Endothelial cell of umbilical vein (primary cell): ENCODE measurements around the gene SCYL2. TPM values are rescaled to one million over a fixed set of nuclear protein-coding genes. Genes with fewer than 3 reads are reported as not detected.

Experiments
- BruUV-seq: library from RNA; stranded (reverse); fragments of 400-500 nt; replicated peaks from 2 replicates; lab custom pipeline; 2021; lab: Mats Ljungman, UMichigan
- CTCF ChIA-PET: fragments of 300-600, 350-600 bp; sonication (Branson Sonifier 250); formaldehyde crosslinking; loops from one replicate; lab custom pipeline; 2021; ENCODE audit warnings: antibody characterized with exemption, inconsistent platforms; lab: Charles Lee
- POLR2A ChIA-PET: fragments of 300-600, 350-600 bp; sonication (Branson Sonifier 250); formaldehyde crosslinking; loops from one replicate; lab custom pipeline; 2021; ENCODE audit warnings: antibody characterized with exemption, inconsistent platforms; lab: Charles Lee
- DNase-seq: peaks from one replicate; pipeline ENCODE4 v3.0.0-alpha.2; 2011; ENCODE audit warnings: low read depth, low spot score
- FAIRE-seq: peaks from 2 replicates; lab custom pipeline; 2011; peaks lifted over from hg19 to GRCh38; lab: Jason Lieb, UNC
- H2AFZ ChIP-seq: 2 replicates; pipeline ENCODE4 v1.6.0; 2012; ENCODE audit warnings: low read depth, low read length, control low read depth, inconsistent platforms
- H3K27ac ChIP-seq: 2 replicates; pipeline ENCODE4 v1.5.1; 2011; ENCODE audit warnings: low read depth, mild to moderate bottlenecking, control low read depth, low read length, moderate library complexity; ENCODE audit not compliant: insufficient read depth
- H3K27me3 ChIP-seq, 2 experiments: 2 replicates each; pipeline versions ENCODE4 v1.6.0 to v1.6.1; 2011; ENCODE audit warnings: low read length in 2 of 2, mixed read lengths in 1 of 2; ENCODE audit not compliant: control insufficient read depth in 2 of 2, insufficient read depth in 2 of 2
- H3K36me3 ChIP-seq, 2 experiments: 2 replicates in 1 of 2; 3 replicates in 1 of 2; pipeline ENCODE4 v1.5.1; 2011; ENCODE audit warnings: low read length in 2 of 2, mild to moderate bottlenecking in 1 of 2, moderate library complexity in 1 of 2; ENCODE audit not compliant: control insufficient read depth in 2 of 2, insufficient read depth in 2 of 2; ENCODE audit errors: extremely low read depth in 1 of 2
- H3K4me1 ChIP-seq: 3 replicates; pipeline ENCODE4 v1.5.1; 2011; ENCODE audit warnings: mild to moderate bottlenecking, low read length; ENCODE audit not compliant: control insufficient read depth, insufficient read depth; ENCODE audit errors: extremely low read depth
- H3K4me2 ChIP-seq: 2 replicates; pipeline ENCODE4 v1.6.1; 2011; ENCODE audit warnings: low read length, control low read depth, mixed read lengths; ENCODE audit not compliant: insufficient read depth
- H3K4me3 ChIP-seq, 3 experiments: fragments of 200-600 bp in 1 of 3; sonication (generic), shearing (Covaris generic) in 1 of 3; replicated peaks in 1 of 3; 2 replicates each; pipeline ENCODE4 v1.5.1; 2011 to 2016; ENCODE audit warnings: control low read depth in 3 of 3, low read length in 3 of 3, mild to moderate bottlenecking in 2 of 3, inconsistent platforms in 1 of 3, low read depth in 1 of 3, moderate library complexity in 1 of 3; ENCODE audit not compliant: insufficient read depth in 1 of 3
- H3K79me2 ChIP-seq: 2 replicates; pipeline ENCODE4 v1.6.0; 2012; ENCODE audit warnings: low read length, inconsistent platforms; ENCODE audit not compliant: control insufficient read depth, insufficient read depth
- H3K9ac ChIP-seq: replicated peaks from 2 replicates; pipeline ENCODE3; 2011; ENCODE audit warnings: low read length, control low read depth; ENCODE audit not compliant: insufficient read depth; ENCODE audit errors: extremely low read depth
- H3K9me1 ChIP-seq: replicated peaks from 3 replicates; pipeline ENCODE4 v1.6.0; 2011; ENCODE audit warnings: mild to moderate bottlenecking, low read length; ENCODE audit not compliant: control insufficient read depth, insufficient read depth; ENCODE audit errors: extremely low read depth
- H3K9me3 ChIP-seq: replicated peaks from 2 replicates; pipeline ENCODE4 v1.5.1; 2012; ENCODE audit warnings: low read length, inconsistent platforms; ENCODE audit not compliant: control insufficient read depth, insufficient read depth
- H4K20me1 ChIP-seq: replicated peaks from 2 replicates; pipeline ENCODE3; 2011; ENCODE audit warnings: mild to moderate bottlenecking, low read length; ENCODE audit not compliant: control insufficient read depth, insufficient read depth; ENCODE audit errors: extremely low read depth
- FOS ChIP-seq: IDR thresholded peaks from 2 replicates; pipeline ENCODE4 v1.6.1; 2011; ENCODE audit warnings: mild to moderate bottlenecking, low read length, moderate library complexity, borderline replicate concordance; ENCODE audit not compliant: insufficient read depth
- GATA2 ChIP-seq: IDR thresholded peaks from 2 replicates; pipeline ENCODE4 v1.7.0; 2011; ENCODE audit warnings: low read depth, mild to moderate bottlenecking, moderate library complexity, mixed read lengths, low read length; ENCODE audit not compliant: insufficient read length, insufficient read depth
- MAX ChIP-seq: IDR thresholded peaks from 2 replicates; pipeline ENCODE4 v1.6.1; 2011; ENCODE audit not compliant: insufficient read depth, insufficient read length
- MYC ChIP-seq: IDR thresholded peaks from one replicate; pipeline ENCODE4 v1.6.1; 2011; ENCODE audit warnings: mild to moderate bottlenecking, low read depth, low read length
- POLR2A ChIP-seq: IDR thresholded peaks from 2 replicates; pipeline ENCODE4 v1.6.1; 2012; ENCODE audit warnings: low read depth, mild to moderate bottlenecking, control low read depth, low read length
- POLR2AphosphoS5 ChIP-seq: IDR thresholded peaks from 2 replicates; pipeline ENCODE4 v1.6.1; 2012; ENCODE audit warnings: low read depth, mild to moderate bottlenecking, control low read depth, low read length, moderate library complexity; ENCODE audit not compliant: insufficient read depth
- dilution Hi-C: fragments of 300-500 bp; cut with MboI; formaldehyde crosslinking; loops from one replicate; pipeline ENCODE4 v1.15.0; 2019; ENCODE audit warnings: low sequenced_read_pairs; ENCODE audit not compliant: extremely low pct_ligation_motif_present
- intact Hi-C: fragments of 100-400 bp; cut with micrococcal nuclease; formaldehyde crosslinking; loops from one replicate; pipeline ENCODE4 v1.10.0; 2022
- polyA plus RNA-seq, 4 experiments: library from polyadenylated mRNA; depleted of rRNA in 3 of 4; stranded (reverse) in 3 of 4; unstranded in 1 of 4; fragments of >200 nt; gene quantifications; 2 replicates each; pipeline versions ENCODE4 v1.2.1 to v1.2.3, GENCODE V29; 2011 to 2012; ENCODE audit warnings: missing spikeins in 1 of 4
- total RNA-seq: library from RNA; stranded (reverse); gene quantifications from 2 replicates; pipeline ENCODE4 v1.2.3, GENCODE V29; 2021
- TF ChIP-seq, protein P1 (sequence below), 2 donors: IDR thresholded peaks; 1 replicate in 1 of 2; 2 replicates in 1 of 2; pipeline ENCODE4 v1.5.1; 2011; ENCODE audit warnings: low read length in 2 of 2, mild to moderate bottlenecking in 2 of 2, moderate library complexity in 2 of 2, control low read depth in 1 of 2, inconsistent platforms in 1 of 2, low read depth in 1 of 2; ENCODE audit not compliant: insufficient read depth in 1 of 2; ENCODE audit errors: extremely low read depth in 1 of 2

Gene SCYL2
- total and polyA plus RNA-seq, 2 donors (not counting 3 experiments of a cell fraction or from before 2014, with no cell fraction given), result 12.5 to 41.4 TPM

- DNase-seq (no peak), FAIRE-seq (no peak)
- Histone ChIP-seq H3K27ac (no peak overlapping the region), H3K4me2 (no peak overlapping the region), H3K4me1 (no peaks in the 10 kb centered on the region), H3K9ac (no peak overlapping the region), H3K9me1 (no peaks in the 10 kb centered on the region), H3K36me3 (no peaks in the 10 kb centered on the region), H3K9me3 (no peaks in the 10 kb centered on the region), H2AFZ (no peak overlapping the region), H3K4me3 (no peak overlapping the region), H3K79me2 (no peaks in the 10 kb centered on the region), H4K20me1 (no peaks in the 10 kb centered on the region), H3K27me3 (no peaks in the 10 kb centered on the region)
- intact Hi-C loops (no loop called here), dilution Hi-C loops (no loop called here)
- POLR2A ChIA-PET, result no interaction called here
- no peak for TF ChIP-seq MYC
- no peak for TF ChIP-seq FOS
- no peak for TF ChIP-seq GATA2
- TF ChIP-seq POLR2AphosphoS5, result no peak
- TF ChIP-seq, protein P1, sequence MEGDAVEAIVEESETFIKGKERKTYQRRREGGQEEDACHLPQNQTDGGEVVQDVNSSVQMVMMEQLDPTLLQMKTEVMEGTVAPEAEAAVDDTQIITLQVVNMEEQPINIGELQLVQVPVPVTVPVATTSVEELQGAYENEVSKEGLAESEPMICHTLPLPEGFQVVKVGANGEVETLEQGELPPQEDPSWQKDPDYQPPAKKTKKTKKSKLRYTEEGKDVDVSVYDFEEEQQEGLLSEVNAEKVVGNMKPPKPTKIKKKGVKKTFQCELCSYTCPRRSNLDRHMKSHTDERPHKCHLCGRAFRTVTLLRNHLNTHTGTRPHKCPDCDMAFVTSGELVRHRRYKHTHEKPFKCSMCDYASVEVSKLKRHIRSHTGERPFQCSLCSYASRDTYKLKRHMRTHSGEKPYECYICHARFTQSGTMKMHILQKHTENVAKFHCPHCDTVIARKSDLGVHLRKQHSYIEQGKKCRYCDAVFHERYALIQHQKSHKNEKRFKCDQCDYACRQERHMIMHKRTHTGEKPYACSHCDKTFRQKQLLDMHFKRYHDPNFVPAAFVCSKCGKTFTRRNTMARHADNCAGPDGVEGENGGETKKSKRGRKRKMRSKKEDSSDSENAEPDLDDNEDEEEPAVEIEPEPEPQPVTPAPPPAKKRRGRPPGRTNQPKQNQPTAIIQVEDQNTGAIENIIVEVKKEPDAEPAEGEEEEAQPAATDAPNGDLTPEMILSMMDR (IDR thresholded peaks at IDR 0.05; ENCODE audit: extremely low read depth in 1 of 2, insufficient read depth in 1 of 2, low read depth in 1 of 2, low read length in 2 of 2), result no peak
- no peak for TF ChIP-seq POLR2A
- no peak for TF ChIP-seq MAX
- CTCF ChIA-PET, result no interaction called here
- BruUV-seq, result no TSS peak
These were observed 19.2 kb upstream of the SCYL2 start for GRCh38 chr12:100247765-100248164.
